Colonic mucosa (tissue), 4 donors: Measurements from ENCODE around the gene SLC2A11. TPM values are rescaled to one million over a fixed set of nuclear protein-coding genes. Genes with fewer than 3 reads are reported as not detected.

ENCODE experiments used
- DNase-seq: peaks from one replicate; pipeline ENCODE4 v3.0.0-alpha.2; 2020
- H3K27ac ChIP-seq: fragments of 200-600 bp; one replicate; pipeline ENCODE4 v1.8.0; 2021
- H3K27me3 ChIP-seq: fragments of 200-600 bp; one replicate; pipeline ENCODE4 v1.8.0; 2021
- H3K36me3 ChIP-seq: fragments of 200-600 bp; one replicate; pipeline ENCODE4 v1.8.0; 2021
- H3K4me1 ChIP-seq: fragments of 200-600 bp; one replicate; pipeline ENCODE4 v1.8.0; 2021; ENCODE audit warnings: mild to moderate bottlenecking
- H3K4me3 ChIP-seq: fragments of 200-600 bp; one replicate; pipeline ENCODE4 v1.8.0; 2021
- H3K9ac ChIP-seq, 2 donors: one replicate each; pipeline ENCODE4 v1.7.0; 2013; ENCODE audit warnings: control low read depth in 2 of 2, low read depth in 2 of 2, low read length in 2 of 2
- H3K9me3 ChIP-seq: fragments of 200-600 bp; one replicate; pipeline ENCODE4 v1.8.0; 2021
- intact Hi-C: fragments of 100-400 bp; cut with DNase I; formaldehyde crosslinking; loops from one replicate; pipeline ENCODE4 v1.14.1; 2022
- total RNA-seq, 2 donors: library from RNA; stranded (reverse); fragmentation: NEBNext Ultra II Directional in 1 of 2; extraction: Animal tissue kit (Norgen Biotek cat#: 25700) in 1 of 2; gene quantifications; one replicate each; pipeline ENCODE4 v1.2.1, GENCODE V29; 2021
- TF ChIP-seq, protein P1 (sequence below): fragments of 200-600 bp; IDR thresholded peaks from one replicate; pipeline ENCODE4 v1.8.0; 2022; ENCODE audit warnings: antibody characterized with exemption, mild to moderate bottlenecking
- donor health status: healthy.
- donor health status: DM: no; HTN: no; CAD: no.
- donor health status: DM: no; HTN: no; CAD: no.

SLC2A11 gene, protein sequence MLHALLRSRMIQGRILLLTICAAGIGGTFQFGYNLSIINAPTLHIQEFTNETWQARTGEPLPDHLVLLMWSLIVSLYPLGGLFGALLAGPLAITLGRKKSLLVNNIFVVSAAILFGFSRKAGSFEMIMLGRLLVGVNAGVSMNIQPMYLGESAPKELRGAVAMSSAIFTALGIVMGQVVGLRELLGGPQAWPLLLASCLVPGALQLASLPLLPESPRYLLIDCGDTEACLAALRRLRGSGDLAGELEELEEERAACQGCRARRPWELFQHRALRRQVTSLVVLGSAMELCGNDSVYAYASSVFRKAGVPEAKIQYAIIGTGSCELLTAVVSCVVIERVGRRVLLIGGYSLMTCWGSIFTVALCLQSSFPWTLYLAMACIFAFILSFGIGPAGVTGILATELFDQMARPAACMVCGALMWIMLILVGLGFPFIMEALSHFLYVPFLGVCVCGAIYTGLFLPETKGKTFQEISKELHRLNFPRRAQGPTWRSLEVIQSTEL
- total RNA-seq: 1 to 10 TPM; 8.3 to 9.6 TPM

- intact Hi-C loops: no loop called here
- peak; percentile 97 for DNase-seq
- peak within 1 kb of the TSS; percentile 92 for H3K27ac ChIP-seq
- H3K9me3 ChIP-seq: no peaks in the 10 kb centered on the region
- TF ChIP-seq, protein P1, sequence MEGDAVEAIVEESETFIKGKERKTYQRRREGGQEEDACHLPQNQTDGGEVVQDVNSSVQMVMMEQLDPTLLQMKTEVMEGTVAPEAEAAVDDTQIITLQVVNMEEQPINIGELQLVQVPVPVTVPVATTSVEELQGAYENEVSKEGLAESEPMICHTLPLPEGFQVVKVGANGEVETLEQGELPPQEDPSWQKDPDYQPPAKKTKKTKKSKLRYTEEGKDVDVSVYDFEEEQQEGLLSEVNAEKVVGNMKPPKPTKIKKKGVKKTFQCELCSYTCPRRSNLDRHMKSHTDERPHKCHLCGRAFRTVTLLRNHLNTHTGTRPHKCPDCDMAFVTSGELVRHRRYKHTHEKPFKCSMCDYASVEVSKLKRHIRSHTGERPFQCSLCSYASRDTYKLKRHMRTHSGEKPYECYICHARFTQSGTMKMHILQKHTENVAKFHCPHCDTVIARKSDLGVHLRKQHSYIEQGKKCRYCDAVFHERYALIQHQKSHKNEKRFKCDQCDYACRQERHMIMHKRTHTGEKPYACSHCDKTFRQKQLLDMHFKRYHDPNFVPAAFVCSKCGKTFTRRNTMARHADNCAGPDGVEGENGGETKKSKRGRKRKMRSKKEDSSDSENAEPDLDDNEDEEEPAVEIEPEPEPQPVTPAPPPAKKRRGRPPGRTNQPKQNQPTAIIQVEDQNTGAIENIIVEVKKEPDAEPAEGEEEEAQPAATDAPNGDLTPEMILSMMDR: no peak
- peak within 1 kb of the TSS; percentile 62 for H3K4me3 ChIP-seq
- peak within 1 kb of the TSS; percentile 70 to 97 for H3K9ac ChIP-seq
- no peaks in the 10 kb centered on the region for H3K36me3 ChIP-seq
- no peaks in the 10 kb centered on the region for H3K4me1 ChIP-seq
- H3K27me3 ChIP-seq: no peaks in the 10 kb centered on the region
Observed at GRCh38 chr22:23857606-23858483, at the start of gene SLC2A11. TSS of gene SLC2A11 (plus strand) at chr22:23857875. CDS start at chr22:23858000, 125 bp downstream.

- no peaks in the 10 kb centered on the region for H3K9me3 ChIP-seq
- intact Hi-C loops: no loop called here
- TF ChIP-seq, protein P1: no peak
- no peaks in the 10 kb centered on the region for H3K27me3 ChIP-seq
- no peak overlapping the region for H3K4me3 ChIP-seq
- H3K9ac ChIP-seq: no peak overlapping the region
- DNase-seq: no peak
- no peaks in the 10 kb centered on the region for H3K4me1 ChIP-seq
- no peaks in the 10 kb centered on the region for H3K36me3 ChIP-seq
- no peak overlapping the region for H3K27ac ChIP-seq
Observed at GRCh38 chr22:23812378-23812777, 45.3 kb upstream of the SLC2A11 start.

GRCh38 chr22:23815541-23816155 lies 42.0 kb upstream of the SLC2A11 start:
- no peak overlapping the region for H3K4me3 ChIP-seq
- intact Hi-C loops: no loop called here
- peaks cover 12% of the 10 kb centered on the region for H3K36me3 ChIP-seq
- H3K9me3 ChIP-seq: no peaks in the 10 kb centered on the region
- DNase-seq: no peak
- no peaks in the 10 kb centered on the region for H3K4me1 ChIP-seq
- H3K27ac ChIP-seq: no peak overlapping the region
- no peak overlapping the region for H3K9ac ChIP-seq
- no peaks in the 10 kb centered on the region for H3K27me3 ChIP-seq
- TF ChIP-seq, protein P1: no peak

DNA sequence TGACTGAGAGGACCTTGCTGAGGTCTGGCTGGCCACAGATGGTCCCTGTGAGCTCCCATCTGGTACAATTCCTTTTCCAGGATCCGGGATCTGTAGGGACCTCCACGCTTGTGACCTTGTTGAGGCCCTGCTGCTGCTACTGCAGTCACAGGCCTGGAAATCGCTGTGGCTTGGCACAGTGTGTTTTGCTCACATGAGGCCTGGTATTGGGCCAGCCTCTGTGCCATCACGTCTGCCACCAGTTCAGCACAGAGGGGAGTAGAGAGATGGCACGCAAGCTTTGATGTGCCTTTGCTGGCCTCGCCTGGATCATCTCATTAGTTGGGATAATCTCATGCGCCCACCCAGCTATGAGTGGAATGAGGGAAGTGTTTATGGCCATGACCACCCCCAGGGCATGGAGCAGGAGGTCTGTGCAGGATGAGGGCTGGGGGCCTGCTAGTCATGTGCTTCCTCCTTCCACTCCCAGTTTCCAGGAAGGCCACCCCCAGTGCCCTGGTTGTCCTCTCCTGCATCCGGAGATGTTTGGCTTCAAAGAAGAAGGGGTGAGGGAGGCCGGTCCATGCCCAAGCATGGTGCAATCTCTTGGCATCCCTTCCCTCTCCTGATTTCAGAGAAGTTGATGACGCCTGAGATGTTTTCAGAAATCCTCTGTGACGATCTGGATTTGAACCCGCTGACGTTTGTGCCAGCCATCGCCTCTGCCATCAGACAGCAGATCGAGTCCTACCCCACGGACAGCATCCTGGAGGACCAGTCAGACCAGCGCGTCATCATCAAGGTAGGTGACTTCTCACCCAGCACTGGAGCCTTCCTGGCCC lies 41.3 kb upstream of the SLC2A11 start:
- Histone ChIP-seq H3K9ac (no peak overlapping the region), H3K9me3 (no peaks in the 10 kb centered on the region), H3K27ac (no peak overlapping the region), H3K4me3 (no peak overlapping the region), H3K4me1 (no peaks in the 10 kb centered on the region), H3K27me3 (no peaks in the 10 kb centered on the region), H3K36me3 (peaks cover 15% of the 10 kb centered on the region)
- DNase-seq: no peak
- intact Hi-C loops: no loop called here
- TF ChIP-seq, protein P1: no peak
